SH-SY5Y (cell line): Measurements from ENCODE around the gene ABCB10.

ENCODE experiments used
- GATA2 ChIP-seq: IDR thresholded peaks from 2 replicates; pipeline ENCODE4 v1.6.1; 2011; ENCODE audit warnings: mild to moderate bottlenecking, low read depth, low read length
- GATA3 ChIP-seq: IDR thresholded peaks from 2 replicates; pipeline ENCODE4 v1.6.1; 2011; ENCODE audit warnings: low read depth, mild to moderate bottlenecking, low read length, moderate library complexity

DNA sequence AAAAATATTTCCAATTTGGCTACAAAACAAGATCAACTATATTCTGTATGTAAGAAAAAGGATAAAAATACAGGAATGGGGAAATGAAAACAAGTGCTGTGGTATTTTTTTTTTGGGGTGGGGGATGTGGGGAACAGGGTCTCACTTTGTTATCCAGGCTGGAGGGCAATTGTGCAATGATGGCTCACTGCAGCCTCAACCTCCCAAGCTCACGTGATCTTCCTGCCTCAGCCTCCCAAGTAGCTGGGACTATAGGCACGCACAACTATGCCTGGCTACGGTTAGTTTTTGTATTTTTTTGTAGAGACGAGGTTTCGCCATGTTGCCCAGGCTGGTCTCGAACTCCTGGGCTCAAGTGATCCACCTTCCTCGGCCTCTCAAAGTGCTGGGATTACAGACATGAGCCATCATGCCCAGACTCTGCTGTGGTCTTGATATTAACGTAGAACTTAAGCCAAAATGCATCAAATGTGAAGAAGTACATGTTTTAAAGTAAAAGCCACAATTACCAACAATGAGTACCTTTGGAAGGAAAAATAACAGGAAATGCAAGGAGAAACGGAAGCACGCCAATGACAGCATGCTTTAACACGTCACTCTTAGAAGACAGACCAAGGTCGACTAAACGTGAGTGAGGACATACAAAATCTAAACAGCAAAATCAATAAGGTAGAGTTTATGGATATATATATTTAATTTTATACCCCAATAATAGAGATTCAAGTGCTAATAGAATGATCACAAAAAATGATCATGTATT lies 8.8 kb upstream of the ABCB10 start:
- TF ChIP-seq GATA2 = no peak
- TF ChIP-seq GATA3 = no peak
